ENCODE results near the gene IVD. TPM values are rescaled to one million over a fixed set of nuclear protein-coding genes. Genes with fewer than 3 reads are reported as not detected.

Gene IVD
- total and polyA plus RNA-seq, 2 of the 4 experiments (the other 2 are of a cell fraction): 31.7 to 41.1 TPM

- ChIA-PET POLR2A (ENCODE audit: unreplicated experiment) (no interaction called here), CTCF (no interaction called here)
- peaks cover 19 to 59% of the 10 kb centered on the region in 2 experiments for H3K79me1 ChIP-seq (ENCODE audit: low read depth in 1 of 2, low read length in 2 of 2)
- H3K27me3 ChIP-seq (ENCODE audit: control insufficient read depth, insufficient read depth, low read length): no peaks in the 10 kb centered on the region
- H3K4me3 ChIP-seq (ENCODE audit: insufficient read depth, low read depth, low read length): no peak overlapping the region
- H3K4me2 ChIP-seq (ENCODE audit: low read depth, low read length): no peak overlapping the region
- DNase-seq: no peak
- peaks cover 46% of the 10 kb centered on the region for H4K20me1 ChIP-seq (ENCODE audit: insufficient read depth, low read length)
- H3K23ac ChIP-seq (ENCODE audit: low read depth, low read length): no peak overlapping the region
- no peak overlapping the region for H3K18ac ChIP-seq (ENCODE audit: low read depth, low read length)
- H2BK120ac ChIP-seq (ENCODE audit: low read depth, low read length): no peak overlapping the region
- ATAC-seq (ENCODE audit: low read depth): no peak
- no peak overlapping the region for H2AK5ac ChIP-seq (ENCODE audit: low read depth, low read length)
- no peaks in the 10 kb centered on the region for H3K9me3 ChIP-seq (ENCODE audit: control insufficient read depth, insufficient read depth, low read length)
- H2AK9ac ChIP-seq (replicated peaks; ENCODE audit: low read depth, low read length, poor library complexity): no peak overlapping the region
- H4K5ac ChIP-seq (ENCODE audit: low read depth, low read length): no peak overlapping the region
- no peak overlapping the region for H2BK5ac ChIP-seq (ENCODE audit: low read depth, low read length, poor library complexity, severe bottlenecking)
- no peak overlapping the region for H3K56ac ChIP-seq (ENCODE audit: extremely low read depth, insufficient read depth, low read length)
- TF ChIP-seq CTCF (conservative IDR thresholded peaks at IDR 0.05; ENCODE audit: low read depth, low read length): no peak
- no peak for TF ChIP-seq POLR2A (IDR thresholded peaks at IDR 0.05; ENCODE audit: low read depth, low read length)
- no peak for TF ChIP-seq CEBPB (IDR thresholded peaks at IDR 0.05; ENCODE audit: low read depth, low read length)
- no peak for TF ChIP-seq USF2 (IDR thresholded peaks at IDR 0.05; ENCODE audit: low read depth, low read length)
- TF ChIP-seq CHD1 (IDR thresholded peaks at IDR 0.05; ENCODE audit: low read depth, low read length): no peak
- no peak for TF ChIP-seq NFE2L2 (IDR thresholded peaks at IDR 0.05; ENCODE audit: low read depth, low read length)
- no peak for TF ChIP-seq BHLHE40 (IDR thresholded peaks at IDR 0.05; ENCODE audit: low read depth, low read length)
- no peak for TF ChIP-seq MAZ (IDR thresholded peaks at IDR 0.05; ENCODE audit: borderline replicate concordance, low read depth, low read length)
- no peak for TF ChIP-seq FOS (IDR thresholded peaks at IDR 0.05; ENCODE audit: low read depth, low read length)
- TF ChIP-seq MAFK (IDR thresholded peaks at IDR 0.05; ENCODE audit: low read depth, low read length): no peak
- TF ChIP-seq RCOR1 (IDR thresholded peaks at IDR 0.05; ENCODE audit: insufficient replicate concordance, low read length): no peak
- TF ChIP-seq RFX5 (IDR thresholded peaks at IDR 0.05; ENCODE audit: low read depth, low read length): no peak
- TF ChIP-seq RAD21 (IDR thresholded peaks at IDR 0.05; ENCODE audit: low read length): no peak
- no peak for TF ChIP-seq MXI1 (IDR thresholded peaks at IDR 0.05; ENCODE audit: borderline replicate concordance, low read depth, low read length)
- no peak overlapping the region for H3K4ac ChIP-seq (ENCODE audit: low read depth, low read length)
- no peak overlapping the region for H3K14ac ChIP-seq (replicated peaks; ENCODE audit: low read depth, low read length)
- H4K8ac ChIP-seq (ENCODE audit: low read depth in 2 of 2, low read length in 2 of 2): no peak overlapping the region
- no TSS peak for BruUV-seq (replicated peaks)
- dilution Hi-C loops (cut with HindIII; ENCODE audit: low sequenced_read_pairs, unreplicated experiment) (no loop called here), in situ Hi-C loops (cut with MboI; ENCODE audit: low sequenced_read_pairs) (no loop called here), intact Hi-C loops (cut with micrococcal nuclease) (no loop called here)
- WGBS, 2 experiments (ENCODE audit: extremely low coverage in 2 of 2, insufficient read length in 1 of 2): no CpG with 5 or more reads among the region's 2 CpGs
- peaks cover 11% of the 10 kb centered on the region for H3K9me1 ChIP-seq (ENCODE audit: insufficient read depth, low read length)
- no peak overlapping the region for H3K27ac ChIP-seq (ENCODE audit: insufficient read depth, low read length)
- H2BK20ac ChIP-seq (ENCODE audit: low read depth, low read length): no peak overlapping the region
- peaks cover 3% of the 10 kb centered on the region for H3K4me1 ChIP-seq (ENCODE audit: control insufficient read depth, insufficient read depth, low read length)
- no peak overlapping the region for H2AFZ ChIP-seq (replicated peaks; ENCODE audit: low read length, poor library complexity)
- no peak overlapping the region for H4K91ac ChIP-seq (ENCODE audit: insufficient read depth, low read depth, low read length)
- H2BK15ac ChIP-seq (ENCODE audit: low read depth, low read length): no peak overlapping the region
- no peak overlapping the region for H3K9ac ChIP-seq (ENCODE audit: low read depth, low read length)
- H3K36me3 ChIP-seq (ENCODE audit: control insufficient read depth, insufficient read depth, low read length): peaks cover 36% of the 10 kb centered on the region
Observed at GRCh38 chr15:40460404-40460803, 54.8 kb downstream of the IVD start.

Data from IMR-90 (cell line).